Measurements from ENCODE around the gene LSM4.

Gene LSM4

DNA sequence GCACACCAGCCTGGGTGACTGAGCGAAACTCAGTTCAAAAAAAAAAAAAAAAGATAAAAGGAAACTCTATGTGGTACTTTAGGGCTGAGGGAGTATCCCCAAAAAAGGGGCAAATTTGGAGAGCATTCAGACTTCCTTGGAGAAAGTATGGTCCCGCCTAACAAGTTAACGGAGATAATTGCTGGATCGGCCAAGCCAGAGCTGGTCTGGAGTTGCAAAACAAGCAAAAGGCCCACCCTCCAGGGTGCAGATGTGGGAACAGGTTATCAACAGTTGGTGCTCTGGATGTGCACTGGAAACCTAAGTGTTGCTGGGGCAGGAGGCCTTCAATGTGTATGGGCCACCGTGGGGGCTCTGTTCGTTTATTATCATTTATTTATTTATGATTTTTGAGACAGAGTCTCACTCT, 51.4 kb downstream of the LSM4 start:
- Histone ChIP-seq H3K9ac (ENCODE audit: low read depth, low read length) (no peak overlapping the region), H3K4me3 (ENCODE audit: low read depth, low read length) (no peak overlapping the region), H3K9me3 (ENCODE audit: control insufficient read depth, insufficient read depth, low read length) (no peaks in the 10 kb centered on the region), H3K4me1 (ENCODE audit: control insufficient read depth, insufficient read depth, low read length) (no peaks in the 10 kb centered on the region), H3K36me3 (ENCODE audit: control insufficient read depth, insufficient read depth, low read length) (peaks cover 8% of the 10 kb centered on the region), H3K27ac (ENCODE audit: low read depth, low read length) (no peak overlapping the region), H3K27me3 (ENCODE audit: control insufficient read depth, insufficient read depth, low read length) (no peaks in the 10 kb centered on the region)

DNA sequence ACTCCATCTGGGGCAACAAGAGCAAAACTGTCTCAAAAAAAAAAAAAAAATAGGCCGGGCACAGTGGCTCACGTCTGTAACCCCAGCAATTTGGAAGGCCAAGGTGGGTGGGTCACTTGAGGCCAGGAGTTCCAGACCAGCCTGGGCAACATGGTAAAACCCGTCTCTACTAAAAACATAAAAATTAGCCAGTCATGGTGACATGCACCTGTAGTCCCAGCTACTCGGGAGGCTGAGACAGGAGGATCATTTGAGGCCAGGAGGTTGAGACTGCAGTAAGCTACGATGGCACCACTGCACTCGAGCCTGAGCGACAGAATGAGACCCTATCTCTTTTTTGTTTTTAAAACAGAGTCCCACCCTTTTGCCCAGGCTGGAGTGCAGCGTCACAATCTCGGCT, 52.5 kb downstream of the LSM4 start:
- H3K4me1 ChIP-seq (ENCODE audit: control insufficient read depth, insufficient read depth, low read length), result no peaks in the 10 kb centered on the region
- no peak overlapping the region for H3K4me3 ChIP-seq (ENCODE audit: low read depth, low read length)
- no peak overlapping the region for H3K27ac ChIP-seq (ENCODE audit: low read depth, low read length)
- no peaks in the 10 kb centered on the region for H3K27me3 ChIP-seq (ENCODE audit: control insufficient read depth, insufficient read depth, low read length)
- peaks cover 10% of the 10 kb centered on the region for H3K36me3 ChIP-seq (ENCODE audit: control insufficient read depth, insufficient read depth, low read length)
- H3K9me3 ChIP-seq (ENCODE audit: control insufficient read depth, insufficient read depth, low read length), result no peaks in the 10 kb centered on the region
- no peak overlapping the region for H3K9ac ChIP-seq (ENCODE audit: low read depth, low read length)

GRCh38 chr19:18269070-18269723, 53.7 kb downstream of the LSM4 start:
- no peak overlapping the region for H3K4me3 ChIP-seq (ENCODE audit: low read depth, low read length)
- H3K27ac ChIP-seq (ENCODE audit: low read depth, low read length), result no peak overlapping the region
- H3K4me1 ChIP-seq (ENCODE audit: control insufficient read depth, insufficient read depth, low read length), result no peaks in the 10 kb centered on the region
- no peaks in the 10 kb centered on the region for H3K9me3 ChIP-seq (ENCODE audit: control insufficient read depth, insufficient read depth, low read length)
- no peaks in the 10 kb centered on the region for H3K27me3 ChIP-seq (ENCODE audit: control insufficient read depth, insufficient read depth, low read length)
- H3K36me3 ChIP-seq (ENCODE audit: control insufficient read depth, insufficient read depth, low read length), result peaks cover 10% of the 10 kb centered on the region
- H3K9ac ChIP-seq (ENCODE audit: low read depth, low read length), result no peak overlapping the region

GRCh38 chr19:18266771-18267686, 55.8 kb downstream of the LSM4 start:
- H3K36me3 ChIP-seq (ENCODE audit: control insufficient read depth, insufficient read depth, low read length), result peaks cover 10% of the 10 kb centered on the region
- H3K4me1 ChIP-seq (ENCODE audit: control insufficient read depth, insufficient read depth, low read length), result no peaks in the 10 kb centered on the region
- H3K27ac ChIP-seq (ENCODE audit: low read depth, low read length), result no peak overlapping the region
- no peak overlapping the region for H3K4me3 ChIP-seq (ENCODE audit: low read depth, low read length)
- no peaks in the 10 kb centered on the region for H3K27me3 ChIP-seq (ENCODE audit: control insufficient read depth, insufficient read depth, low read length)
- H3K9me3 ChIP-seq (ENCODE audit: control insufficient read depth, insufficient read depth, low read length), result no peaks in the 10 kb centered on the region
- no peak overlapping the region for H3K9ac ChIP-seq (ENCODE audit: low read depth, low read length)

DNA sequence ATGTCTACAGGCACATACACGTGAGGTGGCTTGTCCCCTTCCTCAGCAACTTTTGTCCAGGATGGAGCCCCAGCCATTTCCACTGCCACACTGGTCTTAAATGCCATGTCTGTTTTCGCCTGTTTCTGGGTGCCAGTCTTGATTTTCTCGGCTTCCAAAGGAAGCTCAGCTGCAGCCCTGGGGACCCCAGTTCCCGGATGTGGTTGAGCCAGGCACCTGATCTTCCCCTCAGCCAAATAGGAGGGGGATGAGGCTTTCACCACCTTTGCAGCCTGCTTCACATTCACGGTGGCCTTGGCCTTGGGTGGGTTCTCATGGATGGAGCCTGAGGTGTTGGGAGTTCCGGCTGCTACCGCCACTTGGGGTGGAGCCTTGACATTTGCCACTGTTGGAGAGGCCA, 57.3 kb downstream of the LSM4 start:
- Histone ChIP-seq H3K36me3 (ENCODE audit: control insufficient read depth, insufficient read depth, low read length) (peaks cover 10% of the 10 kb centered on the region), H3K9me3 (ENCODE audit: control insufficient read depth, insufficient read depth, low read length) (no peaks in the 10 kb centered on the region; the same call in 1 of the 2 replicates), H3K4me1 (ENCODE audit: control insufficient read depth, insufficient read depth, low read length) (no peaks in the 10 kb centered on the region), H3K27me3 (ENCODE audit: control insufficient read depth, insufficient read depth, low read length) (peaks cover 3% of the 10 kb centered on the region; the same call in 1 of the 2 replicates), H3K4me3 (ENCODE audit: low read depth, low read length) (no peak overlapping the region), H3K9ac (ENCODE audit: low read depth, low read length) (no peak overlapping the region), H3K27ac (ENCODE audit: low read depth, low read length) (no peak overlapping the region)

GRCh38 chr19:18264971-18265540, 57.8 kb downstream of the LSM4 start:
- Histone ChIP-seq H3K36me3 (ENCODE audit: control insufficient read depth, insufficient read depth, low read length) (peaks cover 10% of the 10 kb centered on the region), H3K27me3 (ENCODE audit: control insufficient read depth, insufficient read depth, low read length) (peaks cover 7% of the 10 kb centered on the region), H3K4me3 (ENCODE audit: low read depth, low read length) (no peak overlapping the region), H3K9ac (ENCODE audit: low read depth, low read length) (no peak overlapping the region), H3K4me1 (ENCODE audit: control insufficient read depth, insufficient read depth, low read length) (no peaks in the 10 kb centered on the region), H3K9me3 (ENCODE audit: control insufficient read depth, insufficient read depth, low read length) (no peaks in the 10 kb centered on the region; the same call in 1 of the 2 replicates), H3K27ac (ENCODE audit: low read depth, low read length) (no peak overlapping the region)

- H3K27ac ChIP-seq (ENCODE audit: low read depth, low read length), result no peak overlapping the region
- H3K36me3 ChIP-seq (ENCODE audit: control insufficient read depth, insufficient read depth, low read length), result peaks cover 10% of the 10 kb centered on the region
- no peaks in the 10 kb centered on the region for H3K4me1 ChIP-seq (ENCODE audit: control insufficient read depth, insufficient read depth, low read length)
- H3K27me3 ChIP-seq (ENCODE audit: control insufficient read depth, insufficient read depth, low read length), result peaks cover 7% of the 10 kb centered on the region
- no peak overlapping the region for H3K4me3 ChIP-seq (ENCODE audit: low read depth, low read length)
- no peak overlapping the region for H3K9ac ChIP-seq (ENCODE audit: low read depth, low read length)
- H3K9me3 ChIP-seq (ENCODE audit: control insufficient read depth, insufficient read depth, low read length), result no peaks in the 10 kb centered on the region; the same call in 1 of the 2 replicates
Observed at GRCh38 chr19:18264137-18264854, 58.6 kb downstream of the LSM4 start.

DNA sequence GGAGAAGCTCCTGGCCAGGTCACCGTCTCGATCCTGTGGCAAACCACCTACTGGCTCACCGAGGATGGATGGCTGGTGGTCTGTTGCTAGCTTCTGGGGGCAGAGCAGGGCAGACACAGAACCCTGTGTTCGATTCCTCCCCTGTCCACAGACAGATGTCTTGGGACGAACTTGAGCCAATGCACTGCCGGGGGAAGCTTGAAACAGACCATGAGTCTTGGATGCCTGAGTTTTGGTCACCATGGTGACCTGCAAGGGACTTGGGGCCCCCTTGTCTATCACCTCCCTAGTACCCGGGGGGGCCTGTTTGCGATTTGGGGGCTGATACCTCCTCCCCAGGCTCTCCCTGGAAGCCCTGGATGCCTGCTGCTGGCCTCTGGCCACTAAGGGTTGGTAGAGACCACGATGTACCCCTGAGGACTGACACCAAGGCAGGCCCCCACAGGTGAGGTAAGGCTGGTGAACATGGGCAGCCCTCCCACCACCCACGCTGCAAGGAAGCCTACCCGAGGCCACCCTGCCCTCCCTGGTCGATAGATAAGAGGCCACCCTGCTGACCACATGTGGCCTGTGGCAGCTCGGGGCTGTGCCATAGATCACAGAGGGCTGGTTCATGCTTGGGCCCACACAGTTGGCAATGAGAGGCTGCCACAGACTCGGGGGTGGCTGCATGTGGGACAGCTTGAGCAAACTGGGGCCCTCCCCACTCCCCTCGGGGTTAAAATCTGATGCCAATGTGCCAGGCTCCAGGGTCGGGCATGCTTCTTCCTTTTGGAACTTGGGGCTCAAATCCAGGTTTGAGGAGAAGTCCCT, 59.3 kb downstream of the LSM4 start:
- no peak overlapping the region for H3K9ac ChIP-seq (ENCODE audit: low read depth, low read length)
- H3K4me1 ChIP-seq (ENCODE audit: control insufficient read depth, insufficient read depth, low read length), result no peaks in the 10 kb centered on the region
- H3K27me3 ChIP-seq (ENCODE audit: control insufficient read depth, insufficient read depth, low read length), result peaks cover 7% of the 10 kb centered on the region
- H3K9me3 ChIP-seq (ENCODE audit: control insufficient read depth, insufficient read depth, low read length), result no peaks in the 10 kb centered on the region; the same call in 1 of the 2 replicates
- H3K4me3 ChIP-seq (ENCODE audit: low read depth, low read length), result no peak overlapping the region
- H3K36me3 ChIP-seq (ENCODE audit: control insufficient read depth, insufficient read depth, low read length), result peaks cover 10% of the 10 kb centered on the region
- no peak overlapping the region for H3K27ac ChIP-seq (ENCODE audit: low read depth, low read length)

DNA sequence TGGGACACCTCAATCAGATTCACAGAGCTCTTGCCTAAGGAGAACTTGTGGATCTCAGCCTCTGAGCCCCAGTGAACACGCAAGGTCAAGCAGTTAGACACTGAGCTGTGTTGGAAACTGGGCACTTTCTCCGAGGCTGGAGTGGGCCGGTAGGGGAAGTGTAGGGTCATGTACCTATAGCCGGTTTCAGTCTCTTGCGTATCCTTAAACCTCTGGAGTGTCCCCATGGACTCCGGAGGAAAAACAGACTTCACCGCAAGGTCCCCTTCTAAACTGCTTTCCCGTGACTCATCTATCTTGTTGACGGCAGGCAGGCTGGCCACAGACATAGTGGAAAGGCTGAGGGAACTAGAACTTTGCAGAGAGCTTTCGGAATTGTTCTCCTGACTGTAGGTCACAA, 60.0 kb downstream of the LSM4 start:
- Histone ChIP-seq H3K27me3 (ENCODE audit: control insufficient read depth, insufficient read depth, low read length) (peaks cover 7% of the 10 kb centered on the region), H3K9me3 (ENCODE audit: control insufficient read depth, insufficient read depth, low read length) (no peaks in the 10 kb centered on the region; the same call in 1 of the 2 replicates), H3K9ac (ENCODE audit: low read depth, low read length) (no peak overlapping the region), H3K27ac (ENCODE audit: low read depth, low read length) (no peak overlapping the region), H3K4me1 (ENCODE audit: control insufficient read depth, insufficient read depth, low read length) (no peaks in the 10 kb centered on the region), H3K36me3 (ENCODE audit: control insufficient read depth, insufficient read depth, low read length) (peaks cover 10% of the 10 kb centered on the region), H3K4me3 (ENCODE audit: low read depth, low read length) (no peak overlapping the region)

- peaks cover 7% of the 10 kb centered on the region for H3K27me3 ChIP-seq (ENCODE audit: control insufficient read depth, insufficient read depth, low read length)
- no peak overlapping the region for H3K9ac ChIP-seq (ENCODE audit: low read depth, low read length)
- H3K4me3 ChIP-seq (ENCODE audit: low read depth, low read length), result no peak overlapping the region
- H3K4me1 ChIP-seq (ENCODE audit: control insufficient read depth, insufficient read depth, low read length), result no peaks in the 10 kb centered on the region
- peaks cover 10% of the 10 kb centered on the region for H3K36me3 ChIP-seq (ENCODE audit: control insufficient read depth, insufficient read depth, low read length)
- no peak overlapping the region for H3K27ac ChIP-seq (ENCODE audit: low read depth, low read length)
- H3K9me3 ChIP-seq (ENCODE audit: control insufficient read depth, insufficient read depth, low read length), result no peaks in the 10 kb centered on the region; the same call in 1 of the 2 replicates
Observed at GRCh38 chr19:18262144-18262543, 60.7 kb downstream of the LSM4 start.

Data from HUES48 (cell line).